Panc1 (cell line): ENCODE data around the gene TFDP2. TPM values are rescaled to one million over a fixed set of nuclear protein-coding genes. Genes with fewer than 3 reads are reported as not detected.
"Not testable (repeated sequence)": the region's sequence is repeated elsewhere in the genome, so short reads cannot be mapped to it uniquely, and the experiment has no call there.

Experiments used
- ATAC-seq: fragments of 200-7000 bp; cut with Tn5 transposase; 2 replicates; pipeline ENCODE4 v1.9.1; 2020; ENCODE audit warnings: mild to moderate bottlenecking, moderate library complexity
- BruUV-seq: library from RNA; stranded (reverse); fragments of 400-500 nt; replicated peaks from 2 replicates; lab custom pipeline; 2021; lab: Mats Ljungman, UMichigan
- CTCF ChIA-PET: fragments of 300-600 bp; sonication (Branson Sonifier 250); formaldehyde crosslinking; loops from one replicate; lab custom pipeline; 2022; ENCODE audit warnings: antibody characterized with exemption; lab: Charles Lee
- POLR2A ChIA-PET: fragments of 300-600 bp; sonication (Branson Sonifier 250); formaldehyde crosslinking; loops from one replicate; lab custom pipeline; 2022; ENCODE audit warnings: antibody characterized with exemption; lab: Charles Lee
- DNase-seq: peaks from one replicate; pipeline ENCODE4 v3.0.0-alpha.2; 2010; ENCODE audit warnings: low read depth, low spot score
- H3K27ac ChIP-seq: 2 replicates; pipeline ENCODE4 v1.5.1; 2011; ENCODE audit warnings: mild to moderate bottlenecking, low read length, inconsistent platforms
- H3K27me3 ChIP-seq: fragments of 200-500 bp; sonication (Bioruptor generic); 2 replicates; pipeline ENCODE4 v1.6.0; 2014; ENCODE audit warnings: low read length, inconsistent platforms; ENCODE audit not compliant: control insufficient read depth, insufficient read depth
- H3K36me3 ChIP-seq: fragments of 200-500 bp; sonication (Bioruptor generic); 2 replicates; pipeline ENCODE4 v1.5.1; 2014; ENCODE audit warnings: inconsistent platforms, mild to moderate bottlenecking, low read length, moderate library complexity; ENCODE audit not compliant: control insufficient read depth, insufficient read depth
- H3K4me1 ChIP-seq: 2 replicates; pipeline ENCODE4 v1.5.1; 2011; ENCODE audit warnings: inconsistent platforms, mild to moderate bottlenecking, low read length, moderate library complexity; ENCODE audit not compliant: control insufficient read depth, insufficient read depth
- H3K4me3 ChIP-seq, 2 experiments: 2 replicates each; pipeline ENCODE4 v1.5.1; 2011 to 2012; ENCODE audit warnings: low read depth in 2 of 2, low read length in 2 of 2, mild to moderate bottlenecking in 2 of 2, inconsistent platforms in 1 of 2, moderate library complexity in 1 of 2
- H3K9me3 ChIP-seq: fragments of 200-500 bp; sonication (Bioruptor generic); 2 replicates; pipeline ENCODE4 v1.5.1; 2014; ENCODE audit warnings: low read depth, mild to moderate bottlenecking, inconsistent platforms, low read length, moderate library complexity; ENCODE audit not compliant: control insufficient read depth, insufficient read depth
- CTCF ChIP-seq: fragments of 450-650 bp; IDR thresholded peaks from 2 replicates; pipeline ENCODE4 v1.5.1; 2017; ENCODE audit warnings: mild to moderate bottlenecking
- POLR2AphosphoS5 ChIP-seq: IDR thresholded peaks from 2 replicates; pipeline ENCODE4 v1.6.1; 2012; ENCODE audit warnings: mild to moderate bottlenecking, low read depth, low read length, moderate library complexity
- SIN3A ChIP-seq: IDR thresholded peaks from 2 replicates; pipeline ENCODE4 v1.6.1; 2012; ENCODE audit warnings: low read depth, mild to moderate bottlenecking, low read length, moderate library complexity, borderline replicate concordance; ENCODE audit not compliant: insufficient read depth
- TCF7L2 ChIP-seq: IDR thresholded peaks from 2 replicates; pipeline ENCODE4 v1.6.1; 2011; ENCODE audit warnings: mild to moderate bottlenecking, low read depth, low read length, inconsistent platforms
- in situ Hi-C: cut with HindIII; loops from 2 replicates; pipeline ENCODE4 v1.10.0; 2016; ENCODE audit warnings: low sequenced_read_pairs, low pct_unique_long_range_greater_than_20kb
- intact Hi-C: fragments of 100-400 bp; cut with micrococcal nuclease; formaldehyde crosslinking; loops from one replicate; pipeline ENCODE4 v1.10.0; 2022; ENCODE audit not compliant: unreplicated experiment
- total RNA-seq: library from RNA; stranded (reverse); gene quantifications from one replicate; pipeline ENCODE4 v1.2.1, GENCODE V29; 2021; ENCODE audit not compliant: unreplicated experiment
- TF ChIP-seq, protein P1 (sequence below), 2 experiments: IDR thresholded peaks; 2 replicates each; pipeline ENCODE4 v1.6.1; 2011 to 2012; ENCODE audit warnings: low read depth in 2 of 2, control low read depth in 1 of 2, low read length in 1 of 2, mild to moderate bottlenecking in 1 of 2, moderate library complexity in 1 of 2; ENCODE audit not compliant: insufficient read depth in 1 of 2

Gene TFDP2
- total RNA-seq, 1 experiment from 2014 or later, result 66.3 TPM

- no peaks in the 10 kb centered on the region for H3K4me1 ChIP-seq
- no peak for DNase-seq
- no peaks in the 10 kb centered on the region for H3K36me3 ChIP-seq
- TF ChIP-seq SIN3A (no peak), TCF7L2 (no peak), POLR2AphosphoS5 (no peak), CTCF (no peak)
- TF ChIP-seq, protein P1, sequence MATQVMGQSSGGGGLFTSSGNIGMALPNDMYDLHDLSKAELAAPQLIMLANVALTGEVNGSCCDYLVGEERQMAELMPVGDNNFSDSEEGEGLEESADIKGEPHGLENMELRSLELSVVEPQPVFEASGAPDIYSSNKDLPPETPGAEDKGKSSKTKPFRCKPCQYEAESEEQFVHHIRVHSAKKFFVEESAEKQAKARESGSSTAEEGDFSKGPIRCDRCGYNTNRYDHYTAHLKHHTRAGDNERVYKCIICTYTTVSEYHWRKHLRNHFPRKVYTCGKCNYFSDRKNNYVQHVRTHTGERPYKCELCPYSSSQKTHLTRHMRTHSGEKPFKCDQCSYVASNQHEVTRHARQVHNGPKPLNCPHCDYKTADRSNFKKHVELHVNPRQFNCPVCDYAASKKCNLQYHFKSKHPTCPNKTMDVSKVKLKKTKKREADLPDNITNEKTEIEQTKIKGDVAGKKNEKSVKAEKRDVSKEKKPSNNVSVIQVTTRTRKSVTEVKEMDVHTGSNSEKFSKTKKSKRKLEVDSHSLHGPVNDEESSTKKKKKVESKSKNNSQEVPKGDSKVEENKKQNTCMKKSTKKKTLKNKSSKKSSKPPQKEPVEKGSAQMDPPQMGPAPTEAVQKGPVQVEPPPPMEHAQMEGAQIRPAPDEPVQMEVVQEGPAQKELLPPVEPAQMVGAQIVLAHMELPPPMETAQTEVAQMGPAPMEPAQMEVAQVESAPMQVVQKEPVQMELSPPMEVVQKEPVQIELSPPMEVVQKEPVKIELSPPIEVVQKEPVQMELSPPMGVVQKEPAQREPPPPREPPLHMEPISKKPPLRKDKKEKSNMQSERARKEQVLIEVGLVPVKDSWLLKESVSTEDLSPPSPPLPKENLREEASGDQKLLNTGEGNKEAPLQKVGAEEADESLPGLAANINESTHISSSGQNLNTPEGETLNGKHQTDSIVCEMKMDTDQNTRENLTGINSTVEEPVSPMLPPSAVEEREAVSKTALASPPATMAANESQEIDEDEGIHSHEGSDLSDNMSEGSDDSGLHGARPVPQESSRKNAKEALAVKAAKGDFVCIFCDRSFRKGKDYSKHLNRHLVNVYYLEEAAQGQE (IDR thresholded peaks at IDR 0.05; ENCODE audit: insufficient read depth in 1 of 2, low read depth in 2 of 2, low read length in 1 of 2), result no peak
- no peaks in the 10 kb centered on the region for H3K9me3 ChIP-seq
- POLR2A ChIA-PET, result interaction anchor here (0.5 kb wide), 1 partner anchor 231 kb away, joined by 3 read pairs; no protein-coding TSS in a partner anchor
- intact Hi-C loops, result no loop called here
- no peak for ATAC-seq
- CTCF ChIA-PET, result no interaction called here
- in situ Hi-C loops, result no loop called here
- no TSS peak for BruUV-seq
- H3K27me3 ChIP-seq, result no peaks in the 10 kb centered on the region
- no peak overlapping the region for H3K27ac ChIP-seq
- no peak overlapping the region for H3K4me3 ChIP-seq
These were observed 53.5 kb downstream of the TFDP2 start for GRCh38 chr3:142095841-142096240.

DNA sequence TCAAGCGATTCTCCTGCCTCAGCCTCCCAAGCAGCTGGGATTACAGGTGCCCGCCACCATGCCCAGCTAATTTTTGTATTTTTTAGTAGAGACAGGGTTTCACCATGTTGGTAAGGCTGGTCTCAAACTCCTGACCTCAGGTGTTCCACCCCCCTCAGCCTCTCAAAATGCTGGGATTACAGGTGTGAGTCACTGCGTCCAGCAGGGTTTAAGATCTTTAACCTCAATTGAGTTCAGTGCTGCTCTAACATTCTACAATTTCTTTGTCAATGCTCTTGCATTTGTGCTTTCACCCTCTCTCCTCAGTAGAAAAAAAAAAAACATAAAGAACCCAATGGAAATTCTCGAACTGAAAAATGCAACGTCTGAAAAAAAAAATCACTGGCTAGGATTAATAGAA lies 60.4 kb downstream of the TFDP2 start:
- H3K27ac ChIP-seq, H3K4me3 ChIP-seq, DNase-seq, ATAC-seq, H3K9me3 ChIP-seq, in situ Hi-C loops, BruUV-seq, intact Hi-C loops, CTCF ChIA-PET, H3K27me3 ChIP-seq, H3K36me3 ChIP-seq, H3K4me1 ChIP-seq: not testable (repeated sequence)
- POLR2A ChIA-PET, result interaction anchor here (0.6 kb wide), 1 partner anchor 223 kb away, joined by 7 read pairs; no protein-coding TSS in a partner anchor

DNA sequence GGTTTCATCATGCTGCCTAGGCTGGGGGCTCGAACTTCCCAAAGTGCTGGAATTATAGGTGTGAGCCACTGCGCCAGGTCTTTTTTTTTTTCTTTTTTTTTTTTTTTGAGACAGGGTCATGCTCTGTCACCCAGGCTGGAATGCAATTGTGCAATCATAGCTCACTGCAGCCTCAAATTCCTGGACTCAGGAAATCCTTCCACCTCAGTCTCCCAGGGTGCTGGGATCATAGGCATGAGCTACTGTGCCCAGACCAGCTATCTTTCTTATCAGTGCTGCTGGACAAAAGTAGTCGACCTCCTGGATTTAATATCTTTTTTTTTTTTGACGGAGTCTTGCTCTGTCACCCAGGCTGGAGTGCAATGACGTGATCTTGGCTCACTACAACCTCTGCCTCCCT lies 60.8 kb downstream of the TFDP2 start:
- Histone ChIP-seq H3K27me3 (no peaks in the 10 kb centered on the region), H3K27ac (no peak overlapping the region), H3K4me3 (no peak overlapping the region), H3K36me3 (no peaks in the 10 kb centered on the region), H3K9me3 (no peaks in the 10 kb centered on the region), H3K4me1 (no peaks in the 10 kb centered on the region)
- ChIA-PET POLR2A (interaction anchor here (0.6 kb wide), 1 partner anchor 223 kb away, joined by 7 read pairs; no protein-coding TSS in a partner anchor), CTCF (no interaction called here)
- TF ChIP-seq, protein P1 (IDR thresholded peaks at IDR 0.05; ENCODE audit: insufficient read depth in 1 of 2, low read depth in 2 of 2, low read length in 1 of 2), result no peak
- TF ChIP-seq SIN3A, result no peak
- no peak for TF ChIP-seq CTCF
- TF ChIP-seq TCF7L2, result no peak
- no peak for TF ChIP-seq POLR2AphosphoS5
- intact Hi-C loops (no loop called here), in situ Hi-C loops (no loop called here)
- no TSS peak for BruUV-seq
- ATAC-seq (no peak), DNase-seq (no peak)
